ENCODE data around the gene CRAT. TPM values are rescaled to one million over a fixed set of nuclear protein-coding genes. Genes with fewer than 3 reads are reported as not detected.

Gene CRAT
- total RNA-seq, 2 experiments from 2014 or later = 17.3 to 18.2 TPM

GRCh38 chr9:129075996-129076639 is 34.5 kb downstream of the CRAT start:
- no peak for DNase-seq
- POLR2A ChIA-PET = interaction anchor here (0.6 kb wide), 1 partner anchor 180 kb away, joined by 3 read pairs; no protein-coding TSS in a partner anchor
- Mint-ChIP-seq H3K27ac (no peak overlapping the region), H3K27me3 (no peaks in the 10 kb centered on the region), H3K36me3 (ENCODE audit: low read depth) (peaks cover 2% of the 10 kb centered on the region), H3K9me3 (no peaks in the 10 kb centered on the region), H3K4me3 (no peak overlapping the region), H3K4me1 (peaks cover 35% of the 10 kb centered on the region)
- CTCF ChIA-PET = no interaction called here

GRCh38 chr9:129074106-129074505 is 36.5 kb downstream of the CRAT start:
- H3K36me3 Mint-ChIP-seq (ENCODE audit: low read depth) = peaks cover 2% of the 10 kb centered on the region
- no peaks in the 10 kb centered on the region for H3K27me3 Mint-ChIP-seq
- ChIA-PET CTCF (interaction anchor here (1.5 kb wide), 1 partner anchor 58 kb away, joined by 4 read pairs; no protein-coding TSS in a partner anchor), POLR2A (no interaction called here)
- no peak overlapping the region for H3K27ac Mint-ChIP-seq
- H3K4me3 Mint-ChIP-seq = no peak overlapping the region
- DNase-seq = no peak
- peaks cover 31% of the 10 kb centered on the region for H3K4me1 Mint-ChIP-seq
- no peaks in the 10 kb centered on the region for H3K9me3 Mint-ChIP-seq

- H3K4me3 Mint-ChIP-seq = no peak overlapping the region
- peaks cover 7% of the 10 kb centered on the region for H3K36me3 Mint-ChIP-seq (ENCODE audit: low read depth)
- H3K9me3 Mint-ChIP-seq = no peaks in the 10 kb centered on the region
- ChIA-PET CTCF (interaction anchor here (1.5 kb wide), 1 partner anchor 58 kb away, joined by 4 read pairs; no protein-coding TSS in a partner anchor), POLR2A (no interaction called here)
- peak overlapping the region; percentile 74 for H3K27ac Mint-ChIP-seq
- H3K4me1 Mint-ChIP-seq = peaks cover 37% of the 10 kb centered on the region
- no peaks in the 10 kb centered on the region for H3K27me3 Mint-ChIP-seq
- DNase-seq = no peak
Observed at GRCh38 chr9:129073404-129073803, 37.2 kb downstream of the CRAT start.

GRCh38 chr9:129072171-129072570 is 38.4 kb downstream of the CRAT start:
- H3K4me1 Mint-ChIP-seq = peaks cover 39% of the 10 kb centered on the region

GRCh38 chr9:129071526-129072126 is 39.0 kb downstream of the CRAT start:
- H3K4me1 Mint-ChIP-seq = peaks cover 39% of the 10 kb centered on the region

More at GRCh38 chr9:129072171-129072570, 38.4 kb downstream of the CRAT start:
- Mint-ChIP-seq H3K36me3 (ENCODE audit: low read depth) (peaks cover 8% of the 10 kb centered on the region), H3K27me3 (no peaks in the 10 kb centered on the region), H3K4me3 (no peak overlapping the region), H3K9me3 (no peaks in the 10 kb centered on the region), H3K27ac (peak overlapping the region; percentile 52)
- ChIA-PET POLR2A (interaction anchor here (0.9 to 4.6 kb wide), 2 partner anchors 9 to 35 kb away, joined by 3 to 25 read pairs; partner anchors contain the start of gene DOLPP1), CTCF (interaction anchor here (0.5 kb wide), 1 partner anchor 100 kb away, joined by 3 read pairs; no protein-coding TSS in a partner anchor)
- DNase-seq = no peak

GRCh38 chr9:129070696-129071525 is 39.7 kb downstream of the CRAT start:
- CTCF ChIA-PET = no interaction called here
- no peak overlapping the region for H3K27ac Mint-ChIP-seq
- H3K4me1 Mint-ChIP-seq = peaks cover 39% of the 10 kb centered on the region
- H3K27me3 Mint-ChIP-seq = no peaks in the 10 kb centered on the region
- H3K4me3 Mint-ChIP-seq = no peak overlapping the region
- POLR2A ChIA-PET = interaction anchor here (0.9 to 4.6 kb wide), 2 partner anchors 10 to 33 kb away, joined by 3 to 25 read pairs; partner anchors contain the start of gene DOLPP1
- no peak for DNase-seq
- H3K36me3 Mint-ChIP-seq (ENCODE audit: low read depth) = peaks cover 10% of the 10 kb centered on the region
- H3K9me3 Mint-ChIP-seq = no peaks in the 10 kb centered on the region

More at GRCh38 chr9:129071526-129072126, 39.0 kb downstream of the CRAT start:
- POLR2A ChIA-PET = interaction anchor here (0.9 to 4.6 kb wide), 2 partner anchors 10 to 34 kb away, joined by 3 to 25 read pairs; partner anchors contain the start of gene DOLPP1
- Mint-ChIP-seq H3K9me3 (no peaks in the 10 kb centered on the region), H3K4me3 (no peak overlapping the region), H3K27me3 (no peaks in the 10 kb centered on the region), H3K27ac (peak overlapping the region; percentile 52), H3K36me3 (ENCODE audit: low read depth) (peaks cover 8% of the 10 kb centered on the region)
- CTCF ChIA-PET = interaction anchor here (0.5 kb wide), 1 partner anchor 100 kb away, joined by 3 read pairs; no protein-coding TSS in a partner anchor
- DNase-seq = peak; percentile 54

GRCh38 chr9:129069862-129070641 is 40.5 kb downstream of the CRAT start:
- Mint-ChIP-seq H3K36me3 (ENCODE audit: low read depth) (peaks cover 15% of the 10 kb centered on the region), H3K4me1 (peaks cover 39% of the 10 kb centered on the region), H3K9me3 (no peaks in the 10 kb centered on the region), H3K27ac (no peak overlapping the region), H3K27me3 (no peaks in the 10 kb centered on the region), H3K4me3 (no peak overlapping the region)
- POLR2A ChIA-PET = interaction anchor here (1.5 to 4.6 kb wide), 2 partner anchors 11 to 517 kb away, joined by 5 to 25 read pairs; partner anchors contain the start of genes DOLPP1 and SPTAN1
- CTCF ChIA-PET = no interaction called here
- no peak for DNase-seq

GRCh38 chr9:129068990-129069861 is 41.4 kb downstream of the CRAT start:
- peaks cover 36% of the 10 kb centered on the region for H3K4me1 Mint-ChIP-seq
- CTCF ChIA-PET = no interaction called here
- POLR2A ChIA-PET = interaction anchor here (0.9 to 4.6 kb wide), 3 partner anchors 12 to 517 kb away, joined by 3 to 25 read pairs (median 5); partner anchors contain the start of genes DOLPP1, SH3GLB2 and SPTAN1
- peak overlapping the region; percentile 58 for H3K27ac Mint-ChIP-seq
- no peak overlapping the region for H3K4me3 Mint-ChIP-seq
- H3K36me3 Mint-ChIP-seq (ENCODE audit: low read depth) = peaks cover 18% of the 10 kb centered on the region
- no peaks in the 10 kb centered on the region for H3K27me3 Mint-ChIP-seq
- DNase-seq = peak; percentile 74
- no peaks in the 10 kb centered on the region for H3K9me3 Mint-ChIP-seq

- ChIA-PET POLR2A (interaction anchor here (0.7 to 4.6 kb wide), 4 partner anchors 9 to 104 kb away, joined by 3 to 25 read pairs (median 3); partner anchors contain the start of genes DOLPP1 and SH3GLB2), CTCF (no interaction called here)
- Mint-ChIP-seq H3K4me3 (no peak overlapping the region), H3K27me3 (no peaks in the 10 kb centered on the region), H3K4me1 (peaks cover 26% of the 10 kb centered on the region), H3K27ac (no peak overlapping the region), H3K9me3 (no peaks in the 10 kb centered on the region), H3K36me3 (ENCODE audit: low read depth) (peaks cover 23% of the 10 kb centered on the region)
- no peak for DNase-seq
Observed at GRCh38 chr9:129068110-129068509, 42.5 kb downstream of the CRAT start.

- CTCF ChIA-PET = interaction anchor here (0.7 kb wide), 1 partner anchor 54 kb away, joined by 4 read pairs; no protein-coding TSS in a partner anchor
- H3K27ac Mint-ChIP-seq = no peak overlapping the region
- H3K27me3 Mint-ChIP-seq = no peaks in the 10 kb centered on the region
- H3K4me1 Mint-ChIP-seq = peaks cover 13% of the 10 kb centered on the region
- no peak overlapping the region for H3K4me3 Mint-ChIP-seq
- no peak for DNase-seq
- POLR2A ChIA-PET = interaction anchor here (1.7 kb wide), 1 partner anchor 16 kb away, joined by 5 read pairs; the partner anchor contains the start of gene DOLPP1
- peaks cover 25% of the 10 kb centered on the region for H3K36me3 Mint-ChIP-seq (ENCODE audit: low read depth)
- no peaks in the 10 kb centered on the region for H3K9me3 Mint-ChIP-seq
Observed at GRCh38 chr9:129064499-129064908, 46.1 kb downstream of the CRAT start.

GRCh38 chr9:129063061-129063460 is 47.5 kb downstream of the CRAT start:
- Mint-ChIP-seq H3K4me3 (no peak overlapping the region), H3K27me3 (no peaks in the 10 kb centered on the region), H3K4me1 (peaks cover under 1% of the 10 kb centered on the region), H3K27ac (no peak overlapping the region), H3K36me3 (ENCODE audit: low read depth) (peaks cover 20% of the 10 kb centered on the region), H3K9me3 (no peaks in the 10 kb centered on the region)
- no peak for DNase-seq
- ChIA-PET POLR2A (no interaction called here), CTCF (no interaction called here)
